Measurements from ENCODE around the gene APOL3. TPM values are rescaled to one million over a fixed set of nuclear protein-coding genes. Genes with fewer than 3 reads are reported as not detected.

APOL3 gene
- total and polyA plus RNA-seq, 2 of the 13 experiments (the other 11 are each of a cell fraction or from before 2014, with no cell fraction given), result 3.8 to 5.4 TPM

- TF ChIP-seq RXRB (CRISPR knock-in tag; IDR thresholded peaks at IDR 0.05; ENCODE audit: borderline replicate concordance) (0 out of 2 replicates have a peak, but pooled peaks have one; percentile 8), FOSL1 (CRISPR knock-in tag; IDR thresholded peaks at IDR 0.05; ENCODE audit: borderline replicate concordance) (no peak), ZNF687 (CRISPR knock-in tag; IDR thresholded peaks at IDR 0.05) (peak; percentile 28; the same call in 1 of the 2 replicates), MAZ (IDR thresholded peaks at IDR 0.05; ENCODE audit: borderline replicate concordance, low read depth, low read length) (0 out of 2 replicates have a peak, but pooled peaks have one; percentile 35), MAZ (CRISPR knock-in tag; IDR thresholded peaks at IDR 0.05; ENCODE audit: low read depth) (no peak), ZNF331 (CRISPR knock-in tag; IDR thresholded peaks at IDR 0.05) (peak; percentile 43; the same call in 1 of the 2 replicates), ZMAT5 (CRISPR knock-in tag; IDR thresholded peaks at IDR 0.05; ENCODE audit: borderline replicate concordance, low read depth) (no peak), SMC3 (IDR thresholded peaks at IDR 0.05; ENCODE audit: low read length) (peak; percentile 92), THRA (CRISPR knock-in tag; IDR thresholded peaks at IDR 0.05; ENCODE audit: borderline replicate concordance) (peak; percentile 64), POLR2A (IDR thresholded peaks at IDR 0.05; ENCODE audit: insufficient read depth in 1 of 2, low read depth in 2 of 2, low read length in 2 of 2) (no peak), ERF (CRISPR knock-in tag; IDR thresholded peaks at IDR 0.05) (peak; percentile 56; the same call in 1 of the 2 replicates), MIER2 (CRISPR knock-in tag; IDR thresholded peaks at IDR 0.05) (0 out of 2 replicates have a peak, but pooled peaks have one; percentile 19), RARG (CRISPR knock-in tag; IDR thresholded peaks at IDR 0.05; ENCODE audit: low read depth) (no peak), HDAC1 (CRISPR knock-in tag; IDR thresholded peaks at IDR 0.05) (no peak), ZMAT3 (CRISPR knock-in tag; conservative IDR thresholded peaks at IDR 0.05) (no peak), NCOA2 (CRISPR knock-in tag; IDR thresholded peaks at IDR 0.05) (peak; percentile 15; the same call in 1 of the 2 replicates), ZBTB2 (CRISPR knock-in tag; IDR thresholded peaks at IDR 0.05; ENCODE audit: low read depth) (no peak), ATM (IDR thresholded peaks at IDR 0.05; ENCODE audit: borderline replicate concordance) (no peak), E2F5 (CRISPR knock-in tag; conservative IDR thresholded peaks at IDR 0.05) (no peak), KDM3A (CRISPR knock-in tag; IDR thresholded peaks at IDR 0.05; ENCODE audit: low read depth) (0 out of 2 replicates have a peak, but pooled peaks have one; percentile 41), ZNF282 (IDR thresholded peaks at IDR 0.05; ENCODE audit: partially characterized antibody) (no peak), YY1 (IDR thresholded peaks at IDR 0.05; ENCODE audit: insufficient read depth, insufficient replicate concordance, low read depth, low read length) (peak; percentile 48)
Observed at GRCh38 chr22:36180038-36180880, 19.7 kb upstream of the APOL3 start (continued).

All from HepG2 (cell line).